ENCODE data around the gene TLE1.

DNA sequence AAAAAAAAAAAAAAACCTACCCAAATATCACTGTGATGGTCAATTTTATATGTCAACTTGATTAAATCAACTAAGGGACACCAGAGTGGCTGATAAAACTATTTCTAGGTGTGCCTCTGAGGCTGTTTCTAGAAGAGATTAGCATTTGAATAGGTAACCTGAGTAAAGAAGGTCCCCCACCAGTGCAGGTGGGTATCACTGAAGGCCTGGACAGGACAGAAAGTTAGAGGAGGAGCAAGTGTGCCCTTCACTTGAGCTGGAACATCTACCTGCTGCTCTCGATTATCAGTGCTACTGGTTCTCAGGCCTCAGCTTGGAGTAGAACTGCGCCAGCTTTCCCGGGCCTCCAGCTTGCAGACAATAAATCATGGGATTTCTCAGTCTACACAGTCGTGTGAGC, 88.7 kb downstream of the TLE1 start:
- TF ChIP-seq, protein P1, sequence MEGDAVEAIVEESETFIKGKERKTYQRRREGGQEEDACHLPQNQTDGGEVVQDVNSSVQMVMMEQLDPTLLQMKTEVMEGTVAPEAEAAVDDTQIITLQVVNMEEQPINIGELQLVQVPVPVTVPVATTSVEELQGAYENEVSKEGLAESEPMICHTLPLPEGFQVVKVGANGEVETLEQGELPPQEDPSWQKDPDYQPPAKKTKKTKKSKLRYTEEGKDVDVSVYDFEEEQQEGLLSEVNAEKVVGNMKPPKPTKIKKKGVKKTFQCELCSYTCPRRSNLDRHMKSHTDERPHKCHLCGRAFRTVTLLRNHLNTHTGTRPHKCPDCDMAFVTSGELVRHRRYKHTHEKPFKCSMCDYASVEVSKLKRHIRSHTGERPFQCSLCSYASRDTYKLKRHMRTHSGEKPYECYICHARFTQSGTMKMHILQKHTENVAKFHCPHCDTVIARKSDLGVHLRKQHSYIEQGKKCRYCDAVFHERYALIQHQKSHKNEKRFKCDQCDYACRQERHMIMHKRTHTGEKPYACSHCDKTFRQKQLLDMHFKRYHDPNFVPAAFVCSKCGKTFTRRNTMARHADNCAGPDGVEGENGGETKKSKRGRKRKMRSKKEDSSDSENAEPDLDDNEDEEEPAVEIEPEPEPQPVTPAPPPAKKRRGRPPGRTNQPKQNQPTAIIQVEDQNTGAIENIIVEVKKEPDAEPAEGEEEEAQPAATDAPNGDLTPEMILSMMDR (IDR thresholded peaks at IDR 0.05): no peak
- TF ChIP-seq POLR2A (IDR thresholded peaks at IDR 0.05): no peak

All from gastroesophageal sphincter (tissue), 3 donors.